Measurements from ENCODE around the gene TRAP1.

- TF ChIP-seq CTCF (conservative IDR thresholded peaks at IDR 0.05; ENCODE audit: low read length) (no peak), EZH2phosphoT487 (IDR thresholded peaks at IDR 0.05; ENCODE audit: borderline replicate concordance, low read depth, low read length) (no peak)
Observed at GRCh38 chr16:3748307-3748706, 31.0 kb upstream of the TRAP1 start.

Measured in OCI-LY7 (cell line).